ENCODE measurements around the gene GALNT17.

Gene GALNT17

GRCh38 chr7:71238581-71239295 lies 106.8 kb downstream of the GALNT17 start:
- TF ChIP-seq CTCF (IDR thresholded peaks at IDR 0.05; ENCODE audit: low read depth, low read length, missing control alignments): no peak
- DNase-seq: no peak
- no peaks in the 10 kb centered on the region for H3K27me3 ChIP-seq (replicated peaks)
- in situ Hi-C loops (cut with HindIII; ENCODE audit: low pct_ligation_motif_present, low sequenced_read_pairs): no loop called here
- H3K36me3 ChIP-seq (replicated peaks): no peaks in the 10 kb centered on the region
- no peak overlapping the region for H3K27ac ChIP-seq
- no peak overlapping the region for H3K4me3 ChIP-seq (ENCODE audit: low read depth, low read length)

- TF ChIP-seq CTCF (IDR thresholded peaks at IDR 0.05; ENCODE audit: low read depth, low read length, missing control alignments): no peak
- Histone ChIP-seq H3K4me3 (ENCODE audit: low read depth, low read length) (no peak overlapping the region), H3K27me3 (replicated peaks) (no peaks in the 10 kb centered on the region), H3K27ac (no peak overlapping the region), H3K36me3 (replicated peaks) (no peaks in the 10 kb centered on the region)
- in situ Hi-C loops (cut with HindIII; ENCODE audit: low pct_ligation_motif_present, low sequenced_read_pairs): no loop called here
- no peak for DNase-seq
Observed at GRCh38 chr7:71239586-71240268, 107.8 kb downstream of the GALNT17 start.

GRCh38 chr7:71243736-71244410 lies 111.9 kb downstream of the GALNT17 start:
- Histone ChIP-seq H3K27ac (no peak overlapping the region), H3K4me3 (ENCODE audit: low read depth, low read length) (no peak overlapping the region), H3K27me3 (replicated peaks) (no peaks in the 10 kb centered on the region), H3K36me3 (replicated peaks) (no peaks in the 10 kb centered on the region)
- in situ Hi-C loops (cut with HindIII; ENCODE audit: low pct_ligation_motif_present, low sequenced_read_pairs): no loop called here
- DNase-seq: no peak
- TF ChIP-seq CTCF (IDR thresholded peaks at IDR 0.05; ENCODE audit: low read depth, low read length, missing control alignments): no peak

GRCh38 chr7:71245038-71245437 lies 113.1 kb downstream of the GALNT17 start:
- in situ Hi-C loops (cut with HindIII; ENCODE audit: low pct_ligation_motif_present, low sequenced_read_pairs): no loop called here
- Histone ChIP-seq H3K36me3 (replicated peaks) (no peaks in the 10 kb centered on the region), H3K27ac (no peak overlapping the region), H3K27me3 (replicated peaks) (no peaks in the 10 kb centered on the region), H3K4me3 (ENCODE audit: low read depth, low read length) (no peak overlapping the region)
- DNase-seq: no peak
- no peak for TF ChIP-seq CTCF (IDR thresholded peaks at IDR 0.05; ENCODE audit: low read depth, low read length, missing control alignments)

- DNase-seq: no peak
- in situ Hi-C loops (cut with HindIII; ENCODE audit: low pct_ligation_motif_present, low sequenced_read_pairs): no loop called here
- no peak overlapping the region for H3K4me3 ChIP-seq (ENCODE audit: low read depth, low read length)
- TF ChIP-seq CTCF (IDR thresholded peaks at IDR 0.05; ENCODE audit: low read depth, low read length, missing control alignments): no peak
- no peak overlapping the region for H3K27ac ChIP-seq
- H3K36me3 ChIP-seq (replicated peaks): no peaks in the 10 kb centered on the region
- no peaks in the 10 kb centered on the region for H3K27me3 ChIP-seq (replicated peaks)
Observed at GRCh38 chr7:71251706-71252105, 119.8 kb downstream of the GALNT17 start.
